Kidney (tissue), 14 donors: ENCODE data around the gene PRKCD. TPM values are rescaled to one million over a fixed set of nuclear protein-coding genes. Genes with fewer than 3 reads are reported as not detected.

Experiments used
- DNase-seq, 5 donors: peaks; one replicate each; pipeline ENCODE4 v3.0.0-alpha.2; 2013 to 2020
- FAIRE-seq: peaks from 2 replicates; lab custom pipeline; 2012; peaks lifted over from hg19 to GRCh38; lab: Jason Lieb, UNC
- H3K27ac ChIP-seq, 2 donors: one replicate each; pipeline ENCODE4 v1.7.0; 2013; ENCODE audit warnings: low read depth in 2 of 2, low read length in 2 of 2, inconsistent platforms in 1 of 2
- H3K27me3 ChIP-seq: one replicate; pipeline ENCODE4 v1.7.1; 2013; ENCODE audit warnings: low read length, inconsistent platforms; ENCODE audit not compliant: control insufficient read depth, insufficient read depth
- H3K36me3 ChIP-seq, 3 donors: one replicate each; pipeline versions ENCODE4 v1.7.0 to v1.7.1; 2013; ENCODE audit warnings: low read length in 3 of 3, control low read depth in 1 of 3, inconsistent platforms in 1 of 3; ENCODE audit not compliant: insufficient read depth in 3 of 3, control insufficient read depth in 2 of 3
- H3K4me1 ChIP-seq, 3 donors: one replicate each; pipeline versions ENCODE4 v1.7.0 to v1.7.1; 2013; ENCODE audit warnings: low read length in 3 of 3, inconsistent platforms in 1 of 3, low read depth in 1 of 3; ENCODE audit not compliant: control insufficient read depth in 2 of 3, insufficient read depth in 2 of 3
- H3K4me3 ChIP-seq, 3 donors: one replicate each; pipeline versions ENCODE4 v1.7.0 to v1.8.1; 2013; ENCODE audit warnings: low read length in 3 of 3, control low read depth in 1 of 3, inconsistent platforms in 1 of 3
- H3K9ac ChIP-seq, 3 donors: one replicate each; pipeline versions ENCODE4 v1.7.0 to v1.7.1; 2013; ENCODE audit warnings: low read length in 3 of 3, control low read depth in 1 of 3, inconsistent platforms in 1 of 3
- H3K9me3 ChIP-seq, 3 donors: one replicate each; pipeline versions ENCODE4 v1.7.0 to v1.7.1; 2013; ENCODE audit warnings: low read length in 3 of 3, control low read depth in 1 of 3, inconsistent platforms in 1 of 3; ENCODE audit not compliant: control insufficient read depth in 2 of 3, insufficient read depth in 1 of 3
- intact Hi-C: fragments of 100-400 bp; cut with DNase I; formaldehyde crosslinking; loops from one replicate; pipeline ENCODE4 v1.11.1; 2022
- polyA plus RNA-seq: library from polyadenylated mRNA; stranded (reverse); fragments of 350-450 nt; fragmentation: Illumina TruSeq; extraction: RNeasy Lipid Tissue Mini Kit (QIAGEN cat#74804); gene quantifications from one replicate; pipeline ENCODE4 v1.2.3, GENCODE V29; 2014; ENCODE audit warnings: low read depth, low replicate concordance; ENCODE audit not compliant: insufficient read depth
- total RNA-seq: library from RNA; stranded (reverse); fragmentation: NEBNext Ultra II Directional; extraction: Animal tissue kit (Norgen Biotek cat#: 25700); gene quantifications from one replicate; pipeline ENCODE4 v1.2.1, GENCODE V29; 2021
- TF ChIP-seq, protein P1 (sequence below): IDR thresholded peaks from 3 replicates; pipeline ENCODE4 v1.5.1; 2012; ENCODE audit warnings: mild to moderate bottlenecking, moderate library complexity, borderline replicate concordance; ENCODE audit not compliant: insufficient read depth; ENCODE audit errors: extremely low read depth
- donor health status: control.
- donor health status: control.
- donor health status: control.
- donor health status: control.
- donor health status: control.
- donor health status: DM: yes; HTN: yes; CAD: no.
- donor health status: Normal renal cell carcinoma (clear cell type).

Gene PRKCD
- total and polyA plus RNA-seq, 2 donors from 2014 or later: 26.6 to 29.1 TPM

DNA sequence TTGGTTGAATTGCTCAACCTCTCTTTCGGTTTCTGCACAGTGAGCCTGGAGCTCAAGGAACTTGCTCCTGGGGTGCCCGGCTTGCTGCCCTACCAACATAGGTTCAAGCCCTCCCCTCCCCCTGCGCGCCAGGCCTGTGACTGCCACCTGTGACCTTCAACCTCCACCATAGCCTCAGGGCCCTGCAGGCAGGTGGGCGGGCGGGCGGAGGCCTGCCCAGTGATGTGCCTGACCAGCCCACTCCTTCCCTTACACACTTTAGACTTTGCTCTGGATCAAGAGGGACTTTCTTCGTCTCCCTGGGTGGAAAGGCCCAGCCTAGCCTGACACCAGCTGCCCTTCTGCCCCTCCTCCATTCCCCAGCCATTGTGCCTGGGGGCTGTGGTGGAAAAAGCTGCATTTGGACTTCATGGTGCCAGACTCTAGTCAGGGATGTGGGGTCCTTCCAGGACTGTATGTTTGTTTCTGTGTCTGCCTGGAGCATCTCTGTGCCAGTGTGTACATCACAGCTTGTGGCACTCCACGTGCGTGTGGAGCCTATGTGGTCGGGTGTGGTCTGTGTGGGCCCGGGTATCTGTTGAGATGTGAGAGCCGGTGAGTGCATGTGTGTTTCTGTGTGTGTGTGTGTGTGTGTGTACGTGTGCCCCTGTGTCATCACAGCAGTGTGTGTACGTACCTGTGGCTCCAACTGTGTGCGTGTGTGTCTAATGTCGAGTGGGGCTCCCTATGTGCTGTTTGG is 9.5 kb downstream of the PRKCD start:
- TF ChIP-seq, protein P1, sequence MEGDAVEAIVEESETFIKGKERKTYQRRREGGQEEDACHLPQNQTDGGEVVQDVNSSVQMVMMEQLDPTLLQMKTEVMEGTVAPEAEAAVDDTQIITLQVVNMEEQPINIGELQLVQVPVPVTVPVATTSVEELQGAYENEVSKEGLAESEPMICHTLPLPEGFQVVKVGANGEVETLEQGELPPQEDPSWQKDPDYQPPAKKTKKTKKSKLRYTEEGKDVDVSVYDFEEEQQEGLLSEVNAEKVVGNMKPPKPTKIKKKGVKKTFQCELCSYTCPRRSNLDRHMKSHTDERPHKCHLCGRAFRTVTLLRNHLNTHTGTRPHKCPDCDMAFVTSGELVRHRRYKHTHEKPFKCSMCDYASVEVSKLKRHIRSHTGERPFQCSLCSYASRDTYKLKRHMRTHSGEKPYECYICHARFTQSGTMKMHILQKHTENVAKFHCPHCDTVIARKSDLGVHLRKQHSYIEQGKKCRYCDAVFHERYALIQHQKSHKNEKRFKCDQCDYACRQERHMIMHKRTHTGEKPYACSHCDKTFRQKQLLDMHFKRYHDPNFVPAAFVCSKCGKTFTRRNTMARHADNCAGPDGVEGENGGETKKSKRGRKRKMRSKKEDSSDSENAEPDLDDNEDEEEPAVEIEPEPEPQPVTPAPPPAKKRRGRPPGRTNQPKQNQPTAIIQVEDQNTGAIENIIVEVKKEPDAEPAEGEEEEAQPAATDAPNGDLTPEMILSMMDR: no peak
- peaks cover 0 to 53% (median 26%) of the 10 kb centered on the region in 3 donors for H3K4me1 ChIP-seq
- H3K9me3 ChIP-seq: no peaks in the 10 kb centered on the region
- DNase-seq (no peak), FAIRE-seq (no peak)
- no peak overlapping the region for H3K4me3 ChIP-seq
- intact Hi-C loops: no loop called here
- H3K9ac ChIP-seq: no peak overlapping the region
- H3K36me3 ChIP-seq: peaks cover 3 to 7% (median 5%) of the 10 kb centered on the region in 3 donors
- H3K27me3 ChIP-seq: no peaks in the 10 kb centered on the region
- H3K27ac ChIP-seq: peak overlapping the region in 1 of 2 donors; percentile 75

DNA sequence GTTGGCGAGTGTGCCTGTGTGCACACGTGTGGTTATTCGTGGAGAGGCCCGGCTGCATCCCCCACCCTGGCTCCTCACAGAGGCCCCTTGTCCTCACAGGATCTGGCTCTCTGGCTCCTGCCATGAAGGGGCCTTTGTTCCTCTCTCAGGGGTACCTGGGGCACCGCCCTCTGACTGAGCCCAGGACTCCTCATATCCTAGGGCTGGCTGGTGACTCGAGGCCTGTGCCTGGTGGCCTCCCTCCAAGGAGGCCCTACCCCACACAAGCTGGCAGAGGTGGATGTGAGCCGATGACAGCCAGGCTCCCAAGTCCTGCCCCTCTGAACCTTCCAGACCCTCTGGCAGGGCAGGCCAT is 10.0 kb downstream of the PRKCD start:
- TF ChIP-seq, protein P1: no peak
- Histone ChIP-seq H3K4me3 (no peak overlapping the region), H3K4me1 (peaks cover 0 to 52% (median 26%) of the 10 kb centered on the region in 3 donors), H3K9me3 (no peaks in the 10 kb centered on the region), H3K9ac (no peak overlapping the region), H3K36me3 (peaks cover 3 to 7% (median 5%) of the 10 kb centered on the region in 3 donors), H3K27me3 (no peaks in the 10 kb centered on the region), H3K27ac (no peak overlapping the region)
- DNase-seq (no peak), FAIRE-seq (no peak)
- intact Hi-C loops: no loop called here

DNA sequence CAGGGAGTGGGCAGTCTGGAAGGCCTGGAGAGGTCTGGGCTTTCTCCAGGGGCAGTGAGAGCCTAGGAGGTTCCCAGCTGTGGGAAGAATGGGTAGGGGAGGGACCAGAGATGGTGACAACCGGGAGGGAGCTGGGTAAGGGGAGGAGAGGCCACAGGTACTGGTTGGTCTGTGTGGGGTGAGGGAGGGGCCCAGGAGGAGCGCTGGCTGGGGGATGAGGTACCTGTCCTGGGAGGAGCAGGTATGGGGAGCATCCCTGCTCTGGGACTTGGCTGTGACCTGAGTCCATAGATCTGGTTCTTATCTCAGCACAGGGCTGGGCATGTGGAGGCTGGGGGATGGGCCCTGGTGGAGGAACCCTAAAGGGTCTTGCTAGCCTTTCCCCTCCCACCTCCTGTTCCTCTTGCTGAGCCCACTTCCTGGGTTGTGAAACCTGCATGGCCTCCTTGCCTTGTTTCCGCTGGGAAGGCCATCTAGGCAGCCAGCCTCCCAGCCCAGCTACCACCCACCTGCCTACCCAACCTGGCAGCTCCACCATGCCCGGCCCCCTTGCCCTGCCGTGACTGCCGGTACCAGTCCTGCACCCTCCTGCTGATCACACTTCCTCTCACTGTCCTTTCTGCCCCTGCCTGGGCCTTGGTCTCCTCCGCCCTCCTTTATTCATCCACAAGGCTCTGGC is 11.0 kb downstream of the PRKCD start:
- Histone ChIP-seq H3K9ac (no peak overlapping the region), H3K9me3 (no peaks in the 10 kb centered on the region), H3K4me1 (peaks cover 0 to 42% (median 21%) of the 10 kb centered on the region in 3 donors), H3K27ac (no peak overlapping the region), H3K36me3 (peaks cover 0 to 5% (median 4%) of the 10 kb centered on the region in 3 donors), H3K4me3 (no peak overlapping the region), H3K27me3 (no peaks in the 10 kb centered on the region)
- TF ChIP-seq, protein P1: no peak
- DNase-seq (no peak), FAIRE-seq (no peak)
- intact Hi-C loops: no loop called here
